HG03354 (cell line): Measurements from ENCODE around the gene SH2D3C.
"Not testable (repeated sequence)": the region's sequence is repeated elsewhere in the genome, so short reads cannot be mapped to it uniquely, and the experiment has no call there.

ENCODE experiments used
- ATAC-seq: cut with Tn5 transposase; IDR thresholded peaks from one replicate; pipeline ENCODE4 v1.9.1; 2021; ENCODE audit warnings: mild to moderate bottlenecking; ENCODE audit not compliant: unreplicated experiment, poor library complexity, severe bottlenecking

SH2D3C gene

GRCh38 chr9:127769929-127770582, 8.4 kb downstream of the SH2D3C start:
- ATAC-seq, result no peak

GRCh38 chr9:127769101-127769500, 9.4 kb downstream of the SH2D3C start:
- ATAC-seq, result no peak

- no peak for ATAC-seq
Observed at GRCh38 chr9:127768698-127769097, 9.8 kb downstream of the SH2D3C start.

- ATAC-seq, result no peak
Observed at GRCh38 chr9:127767909-127768331, 10.5 kb downstream of the SH2D3C start.

- ATAC-seq, result no peak
Observed at GRCh38 chr9:127767410-127767809, 11.1 kb downstream of the SH2D3C start.

DNA sequence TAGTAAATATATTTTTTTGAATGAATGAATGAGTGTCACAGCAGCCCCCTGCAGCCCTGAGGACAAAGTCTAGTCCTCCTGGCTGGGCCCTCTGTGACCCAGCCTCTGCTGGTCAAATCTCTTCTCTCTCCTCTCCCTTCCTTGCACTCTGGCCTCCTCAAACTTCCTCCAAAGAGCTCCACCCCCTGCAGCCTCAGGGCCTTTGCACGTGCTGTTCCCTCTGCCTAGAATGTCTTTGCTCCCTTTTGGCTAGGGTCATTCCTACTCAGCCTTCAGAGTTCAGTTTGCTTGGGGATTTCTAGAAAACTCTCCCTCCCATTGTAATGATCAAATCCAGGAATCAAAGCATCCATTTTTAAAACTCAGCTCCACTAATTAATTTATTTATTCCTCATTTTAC, 13.0 kb downstream of the SH2D3C start:
- ATAC-seq, result no peak

- no peak for ATAC-seq
Observed at GRCh38 chr9:127763918-127764384, 14.5 kb downstream of the SH2D3C start.

DNA sequence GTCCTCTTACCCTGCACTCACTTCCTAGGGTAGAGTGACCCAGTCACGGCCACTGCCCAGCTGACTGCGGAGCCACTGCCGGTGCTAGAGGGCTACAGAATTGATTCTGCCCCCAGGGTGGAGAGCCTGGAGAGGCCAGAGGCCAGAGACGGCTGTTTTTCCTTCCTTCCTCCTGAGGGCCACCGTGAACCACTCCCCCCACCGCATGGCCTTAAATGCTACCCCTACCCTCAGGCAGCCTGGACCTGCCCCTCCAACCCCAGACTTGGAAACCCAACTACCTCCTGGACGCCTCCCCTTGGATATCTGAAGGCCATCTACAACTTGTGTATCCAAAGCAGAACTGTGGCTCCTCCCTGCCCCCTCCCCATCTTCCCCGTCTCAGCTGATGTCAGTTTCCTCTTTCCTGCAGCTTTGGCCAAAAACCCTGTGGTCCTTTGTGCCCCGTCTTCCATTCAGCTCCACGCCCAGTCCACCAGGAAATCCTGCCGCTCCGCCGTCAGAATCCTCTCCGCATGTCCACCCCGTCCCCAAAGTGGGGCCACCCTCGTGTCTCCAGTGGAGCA, 16.3 kb downstream of the SH2D3C start:
- no peak for ATAC-seq

DNA sequence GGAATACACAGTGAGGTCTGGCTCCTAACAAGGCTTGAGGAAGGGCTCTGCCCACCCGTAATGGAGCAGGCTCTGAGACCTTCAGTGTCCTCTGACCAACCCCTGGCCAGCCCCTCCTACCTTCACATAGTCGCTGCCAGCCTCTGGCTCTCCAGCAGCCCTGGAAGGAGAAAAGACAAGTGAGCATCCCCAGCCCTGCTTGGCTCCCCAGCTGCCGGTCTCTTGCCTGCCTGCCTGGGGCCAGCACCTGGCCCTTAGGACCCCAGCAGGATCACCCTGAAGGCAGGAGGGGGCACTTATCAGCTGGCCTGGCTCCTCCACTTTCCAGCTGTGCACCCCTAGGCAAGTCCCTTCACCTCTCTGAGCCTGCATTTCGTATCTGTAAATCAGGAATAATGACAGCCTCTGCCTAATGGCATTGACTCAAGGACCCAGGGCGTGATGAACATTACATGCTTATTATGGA, 16.9 kb downstream of the SH2D3C start:
- ATAC-seq, result no peak

DNA sequence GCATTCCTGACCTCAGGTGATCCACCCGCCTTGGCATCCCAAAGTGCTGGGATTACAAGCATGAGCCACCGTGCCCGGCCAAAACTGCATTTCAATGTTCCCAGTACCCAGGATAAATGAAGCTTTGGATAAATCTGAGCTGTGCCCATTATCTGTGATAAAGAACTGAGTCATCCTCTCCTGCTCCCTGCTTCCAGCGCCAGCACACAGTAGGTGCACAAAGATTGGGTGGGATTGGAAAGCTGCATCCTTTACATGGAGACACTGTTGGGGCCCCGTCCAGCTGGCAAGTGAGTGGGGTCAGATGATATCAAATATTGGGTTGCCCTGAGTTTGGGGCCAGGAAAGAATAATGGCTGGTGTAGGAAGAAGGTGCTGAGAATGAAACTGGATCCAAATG, 17.4 kb downstream of the SH2D3C start:
- ATAC-seq, result no peak

GRCh38 chr9:127758843-127759242, 19.6 kb downstream of the SH2D3C start:
- ATAC-seq, result no peak

DNA sequence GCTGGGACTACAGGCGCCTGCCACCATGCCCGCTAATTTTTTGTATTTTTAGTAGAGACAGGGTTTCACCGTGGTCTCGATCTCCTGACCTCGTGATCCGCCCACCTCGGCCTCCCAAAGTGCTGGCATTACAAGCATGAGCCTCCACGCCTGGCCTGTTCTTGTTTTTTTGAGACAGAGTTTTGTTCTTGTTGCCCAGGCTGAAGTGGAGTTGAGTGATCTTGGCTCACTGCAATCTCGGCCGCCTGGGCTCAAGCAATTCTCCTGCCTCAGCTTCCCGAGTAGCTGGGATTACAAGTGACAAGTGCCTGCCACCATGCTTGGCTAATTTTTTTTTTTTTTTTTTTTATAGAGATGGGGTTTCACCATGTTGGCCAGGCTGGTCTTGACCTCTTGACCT, 21.7 kb downstream of the SH2D3C start:
- ATAC-seq, result not testable (repeated sequence)

GRCh38 chr9:127756233-127756632, 22.2 kb downstream of the SH2D3C start:
- ATAC-seq, result no peak

DNA sequence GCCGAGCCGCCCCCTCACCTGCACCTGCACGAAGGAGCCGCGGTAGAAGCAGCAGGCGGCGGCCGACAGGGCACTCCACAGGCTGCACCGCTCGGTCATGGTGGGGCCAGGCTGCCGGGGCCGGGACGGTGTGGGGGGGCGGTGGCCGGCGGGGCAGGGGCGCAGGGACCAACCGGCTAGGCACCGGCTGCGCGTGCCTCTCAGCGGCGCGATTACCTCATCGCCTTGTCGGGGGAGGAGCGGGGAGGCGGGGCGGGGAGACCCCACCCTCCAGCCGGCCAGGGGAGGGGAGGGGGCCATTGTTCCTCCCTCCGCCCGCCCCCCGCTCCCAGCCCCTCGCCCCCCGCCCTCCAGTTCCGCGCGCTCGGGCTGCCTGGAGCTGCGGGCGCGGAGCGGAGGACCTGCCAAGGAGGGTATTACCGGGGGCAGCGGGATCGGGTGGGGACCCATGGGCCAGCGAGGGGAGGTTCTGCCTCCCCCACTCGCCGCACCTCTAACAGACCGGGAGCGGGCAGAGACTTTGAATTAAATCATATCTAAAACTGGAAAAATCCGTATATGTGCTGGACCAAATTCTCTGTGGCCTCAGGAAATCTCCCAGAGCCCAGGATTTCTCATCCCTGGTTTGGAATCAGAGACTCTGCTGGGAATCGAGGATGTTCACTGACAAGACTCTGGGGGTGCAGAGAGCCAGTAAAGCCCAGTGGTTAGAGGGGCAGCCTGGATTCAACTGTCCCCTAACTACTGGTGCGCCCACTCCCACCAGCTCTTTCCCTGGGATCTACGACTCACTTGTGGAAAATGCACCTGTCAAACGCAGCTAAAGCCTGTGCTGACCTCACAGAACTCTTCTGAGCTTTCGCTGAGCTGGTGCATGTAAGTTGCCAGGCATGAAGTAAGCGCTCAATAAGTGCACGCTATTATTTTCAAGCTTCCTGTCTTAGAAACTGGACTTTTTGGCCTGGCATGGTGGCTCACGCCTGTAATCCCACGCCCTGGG, 23.1 kb downstream of the SH2D3C start:
- ATAC-seq, result no peak

DNA sequence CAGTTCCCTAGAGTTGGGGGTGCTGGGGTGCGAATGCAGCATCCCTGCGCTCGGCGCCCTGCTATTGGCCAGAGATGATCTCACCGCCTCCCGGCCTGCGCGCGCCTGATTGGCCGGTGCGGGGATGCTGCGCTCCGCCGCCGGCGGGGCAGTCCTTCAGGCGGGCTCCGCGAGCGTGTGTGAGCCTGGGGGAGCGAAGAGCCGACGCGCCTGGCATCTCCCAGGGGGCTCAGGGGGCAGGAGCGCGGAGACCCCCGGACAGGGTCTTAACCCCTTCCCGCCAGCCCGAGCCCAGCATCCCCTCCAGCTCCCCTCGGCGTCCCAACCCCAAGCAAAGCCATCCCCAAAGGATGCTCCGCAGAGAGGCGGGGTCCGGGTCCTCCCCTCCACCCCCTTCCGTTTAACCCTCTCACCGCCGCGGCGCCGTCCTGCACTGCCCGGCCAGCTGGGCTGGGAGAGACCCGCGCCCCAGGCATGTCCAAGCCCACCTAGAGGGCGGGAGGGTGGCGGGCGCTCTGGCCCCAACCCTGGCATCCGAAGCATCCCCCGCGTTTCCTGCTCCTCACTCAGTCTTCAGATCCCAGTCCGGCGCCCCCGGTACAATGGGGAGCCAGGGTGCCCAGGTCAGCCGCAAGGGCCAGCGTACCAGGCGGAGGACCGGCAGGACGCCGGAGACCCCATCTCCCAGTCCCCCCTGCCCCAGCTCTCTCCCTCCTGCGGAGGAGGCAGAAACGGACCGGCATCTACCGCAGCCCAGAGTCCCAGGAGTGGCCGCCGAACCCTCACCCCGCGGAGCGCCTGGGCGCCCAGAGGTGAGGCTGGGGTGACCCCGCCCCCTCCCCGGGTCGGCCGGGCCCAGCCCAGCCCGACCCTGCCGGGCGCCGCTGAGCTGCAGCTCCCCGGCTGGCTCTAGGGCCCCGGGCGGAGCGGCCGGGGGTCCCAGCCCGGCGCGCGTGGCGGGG, 24.1 kb downstream of the SH2D3C start:
- no peak for ATAC-seq

DNA sequence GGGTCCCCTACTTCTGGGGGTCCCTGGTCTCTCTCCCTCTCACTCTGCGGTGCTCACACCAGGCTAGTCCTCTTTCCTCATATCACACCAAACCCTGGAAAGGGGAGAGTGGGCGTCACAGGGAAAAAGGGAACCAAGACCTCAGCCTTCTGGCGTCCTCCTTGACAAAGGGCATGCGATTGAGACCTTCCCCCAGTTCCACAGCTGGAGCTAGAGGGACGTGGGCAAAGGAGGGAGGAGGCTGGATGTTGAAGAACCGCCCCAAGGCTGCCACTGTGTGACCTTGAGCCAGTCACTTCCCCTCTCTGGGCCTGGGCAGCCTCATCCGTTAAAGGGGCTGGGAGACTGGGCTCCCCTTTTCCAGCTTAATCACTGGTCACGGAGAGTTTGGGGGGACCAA, 24.8 kb downstream of the SH2D3C start:
- no peak for ATAC-seq

GRCh38 chr9:127753148-127753547, 25.3 kb downstream of the SH2D3C start:
- ATAC-seq, result no peak

DNA sequence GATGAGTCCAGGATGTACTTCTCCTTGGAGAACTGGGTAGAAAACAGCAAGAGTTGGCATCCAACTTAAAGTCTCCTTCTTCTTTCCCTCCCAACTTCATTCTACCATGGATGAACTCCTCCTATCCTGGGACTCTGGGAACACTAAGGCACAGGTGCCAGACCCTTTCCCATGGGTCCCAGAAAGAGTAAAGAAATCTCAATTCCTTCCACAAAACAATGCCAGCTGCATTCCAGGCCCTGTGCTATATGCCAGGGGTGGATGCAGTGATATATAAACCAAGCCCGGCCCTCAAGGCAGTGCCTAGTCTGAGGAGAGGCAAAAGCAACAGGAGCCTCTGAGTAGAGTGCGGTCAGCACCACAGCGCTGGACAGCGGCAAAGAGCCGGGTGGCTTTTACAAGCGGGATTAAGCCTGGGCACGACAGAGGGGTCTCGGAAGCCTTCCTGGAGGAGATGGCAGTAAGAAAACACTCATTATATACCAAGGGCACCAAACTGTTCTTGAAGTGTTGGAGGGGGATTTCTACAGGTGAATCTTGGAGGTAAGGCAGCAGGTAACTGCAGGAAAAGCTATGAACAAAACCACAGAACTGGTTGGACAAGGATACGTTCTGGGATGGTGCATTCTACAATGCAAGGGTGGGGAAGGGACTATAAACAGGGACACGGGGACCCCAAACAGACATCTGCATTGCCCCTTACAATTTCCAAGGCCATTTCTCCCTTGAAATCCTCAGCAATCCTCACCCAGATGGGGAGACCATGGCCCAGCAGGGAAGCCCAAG, 27.0 kb downstream of the SH2D3C start:
- no peak for ATAC-seq
